Activated naive CD4-positive, alpha-beta T cell treated with Interleukin-2 at 50 U/mL for 16 hours (primary cell): Measurements from ENCODE around the gene MYO1E.

Experiments
- DNase-seq: peaks from one replicate; pipeline ENCODE4 v3.0.0-alpha.2; 2020

Gene MYO1E

GRCh38 chr15:59116771-59117170, 255.9 kb downstream of the MYO1E start:
- no peak for DNase-seq

- no peak for DNase-seq
These were observed 256.5 kb downstream of the MYO1E start for GRCh38 chr15:59116141-59116540.

- DNase-seq: no peak
These were observed 257.6 kb downstream of the MYO1E start for GRCh38 chr15:59115047-59115446.

GRCh38 chr15:59111251-59111650, 261.4 kb downstream of the MYO1E start:
- no peak for DNase-seq

GRCh38 chr15:59105854-59106253, 266.8 kb downstream of the MYO1E start:
- no peak for DNase-seq

GRCh38 chr15:59104912-59105732, 267.5 kb downstream of the MYO1E start, which contains the start of gene CCNB2:
Gene CCNB2 (plus strand): TSS chr15:59105146. CDS start chr15:59105269, 123 bp downstream.
- peak; percentile 84 for DNase-seq

GRCh38 chr15:59104602-59104911, 268.1 kb downstream of the MYO1E start:
- no peak for DNase-seq

GRCh38 chr15:59099162-59099685, 273.4 kb downstream of the MYO1E start:
- no peak for DNase-seq

GRCh38 chr15:59096429-59096828, 276.2 kb downstream of the MYO1E start:
- no peak for DNase-seq

- DNase-seq: no peak
These were observed 278.6 kb downstream of the MYO1E start for GRCh38 chr15:59094077-59094476.

- DNase-seq: no peak
These were observed 284.9 kb downstream of the MYO1E start for GRCh38 chr15:59087731-59088130.
